HepG2 (cell line): ENCODE data around the gene OLFM3.

Experiments
- CEBPB ChIP-seq: IDR thresholded peaks from 2 replicates; pipeline ENCODE4 v1.6.1; 2011; ENCODE audit warnings: low read depth, low read length, improper control_type of control experiment, borderline replicate concordance
- DNMT3B ChIP-seq: conservative IDR thresholded peaks from 2 replicates; pipeline ENCODE4 v1.6.1; 2016; ENCODE audit warnings: missing biosample characterization, control low read depth
- EZH2 ChIP-seq: conservative IDR thresholded peaks from 2 replicates; pipeline ENCODE4 v1.6.1; 2012; ENCODE audit warnings: mild to moderate bottlenecking, low read depth, low read length, moderate library complexity
- KDM3A ChIP-seq: IDR thresholded peaks from 2 replicates; pipeline ENCODE4 v1.6.1; 2018; ENCODE audit warnings: low read depth, missing compliant biosample characterization
- POLR2A ChIP-seq, 2 experiments: IDR thresholded peaks; 2 replicates each; pipeline ENCODE4 v1.6.1; 2011; ENCODE audit warnings: low read depth in 2 of 2, low read length in 2 of 2, mild to moderate bottlenecking in 1 of 2, moderate library complexity in 1 of 2; ENCODE audit not compliant: insufficient read depth in 1 of 2
- SMC3 ChIP-seq: IDR thresholded peaks from 2 replicates; pipeline ENCODE4 v1.6.1; 2011; ENCODE audit warnings: low read length, improper control_type of control experiment
- ZBTB1 ChIP-seq: sonication (generic); formaldehyde crosslinking; IDR thresholded peaks from 2 replicates; pipeline ENCODE4 v1.4.0; 2020; ENCODE audit warnings: missing genetic modification reagents, borderline replicate concordance
- ZNF644 ChIP-seq: IDR thresholded peaks from 2 replicates; pipeline ENCODE4 v1.6.1; 2016; ENCODE audit warnings: low read depth
- TF ChIP-seq, protein P1 (sequence below): sonication (generic); formaldehyde crosslinking; IDR thresholded peaks from 2 replicates; pipeline ENCODE4 v1.5.0; 2020; ENCODE audit warnings: mild to moderate bottlenecking, missing genetic modification reagents, moderate library complexity
- TF ChIP-seq, protein P2 (sequence below): sonication (generic); formaldehyde crosslinking; IDR thresholded peaks from 2 replicates; pipeline ENCODE4 v1.4.0; 2020; ENCODE audit warnings: mild to moderate bottlenecking, missing genetic modification reagents
- TF ChIP-seq, protein P3 (sequence below): sonication (generic); formaldehyde crosslinking; IDR thresholded peaks from 2 replicates; pipeline ENCODE4 v1.4.0; 2020; ENCODE audit warnings: missing genetic modification reagents

DNA sequence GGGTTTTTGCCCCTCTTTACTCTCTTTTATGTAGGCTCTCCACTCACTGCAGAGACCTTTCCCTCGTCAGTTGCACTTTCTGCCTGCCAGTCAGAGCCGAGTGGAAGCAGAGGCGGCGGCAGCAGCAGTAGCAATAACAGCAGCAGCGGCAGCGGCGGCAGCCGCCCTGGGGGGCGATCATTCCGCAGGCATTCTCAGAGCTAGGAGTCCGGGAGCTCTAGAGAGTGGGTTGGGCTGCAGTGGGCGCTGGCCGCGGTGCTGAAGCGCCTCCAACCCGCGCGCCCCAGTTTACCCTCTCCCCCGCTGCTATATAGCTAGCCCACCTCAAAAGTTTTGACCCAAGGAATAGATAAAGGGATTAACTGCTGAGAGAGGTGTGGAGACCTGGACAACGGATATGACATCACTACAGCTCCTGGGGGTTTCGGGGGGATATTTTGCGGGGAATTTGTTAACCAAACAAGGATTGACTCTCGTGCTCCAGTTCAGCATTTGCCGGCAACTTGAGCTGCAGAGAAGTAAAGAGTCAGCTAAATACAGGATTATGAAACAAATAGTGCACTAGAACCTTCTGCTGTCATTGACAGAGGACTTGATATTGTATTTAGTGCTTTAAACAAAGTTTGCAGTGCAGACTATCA, at the start of gene OLFM3:
- TF ChIP-seq ZBTB1 (CRISPR knock-in tag) = no peak
- TF ChIP-seq, protein P1, sequence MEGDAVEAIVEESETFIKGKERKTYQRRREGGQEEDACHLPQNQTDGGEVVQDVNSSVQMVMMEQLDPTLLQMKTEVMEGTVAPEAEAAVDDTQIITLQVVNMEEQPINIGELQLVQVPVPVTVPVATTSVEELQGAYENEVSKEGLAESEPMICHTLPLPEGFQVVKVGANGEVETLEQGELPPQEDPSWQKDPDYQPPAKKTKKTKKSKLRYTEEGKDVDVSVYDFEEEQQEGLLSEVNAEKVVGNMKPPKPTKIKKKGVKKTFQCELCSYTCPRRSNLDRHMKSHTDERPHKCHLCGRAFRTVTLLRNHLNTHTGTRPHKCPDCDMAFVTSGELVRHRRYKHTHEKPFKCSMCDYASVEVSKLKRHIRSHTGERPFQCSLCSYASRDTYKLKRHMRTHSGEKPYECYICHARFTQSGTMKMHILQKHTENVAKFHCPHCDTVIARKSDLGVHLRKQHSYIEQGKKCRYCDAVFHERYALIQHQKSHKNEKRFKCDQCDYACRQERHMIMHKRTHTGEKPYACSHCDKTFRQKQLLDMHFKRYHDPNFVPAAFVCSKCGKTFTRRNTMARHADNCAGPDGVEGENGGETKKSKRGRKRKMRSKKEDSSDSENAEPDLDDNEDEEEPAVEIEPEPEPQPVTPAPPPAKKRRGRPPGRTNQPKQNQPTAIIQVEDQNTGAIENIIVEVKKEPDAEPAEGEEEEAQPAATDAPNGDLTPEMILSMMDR (CRISPR knock-in tag) = no peak
- TF ChIP-seq, protein P2, sequence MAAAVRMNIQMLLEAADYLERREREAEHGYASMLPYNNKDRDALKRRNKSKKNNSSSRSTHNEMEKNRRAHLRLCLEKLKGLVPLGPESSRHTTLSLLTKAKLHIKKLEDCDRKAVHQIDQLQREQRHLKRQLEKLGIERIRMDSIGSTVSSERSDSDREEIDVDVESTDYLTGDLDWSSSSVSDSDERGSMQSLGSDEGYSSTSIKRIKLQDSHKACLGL (CRISPR knock-in tag) = no peak
- no peak for TF ChIP-seq SMC3
- no peak for TF ChIP-seq EZH2
- TF ChIP-seq, protein P3, sequence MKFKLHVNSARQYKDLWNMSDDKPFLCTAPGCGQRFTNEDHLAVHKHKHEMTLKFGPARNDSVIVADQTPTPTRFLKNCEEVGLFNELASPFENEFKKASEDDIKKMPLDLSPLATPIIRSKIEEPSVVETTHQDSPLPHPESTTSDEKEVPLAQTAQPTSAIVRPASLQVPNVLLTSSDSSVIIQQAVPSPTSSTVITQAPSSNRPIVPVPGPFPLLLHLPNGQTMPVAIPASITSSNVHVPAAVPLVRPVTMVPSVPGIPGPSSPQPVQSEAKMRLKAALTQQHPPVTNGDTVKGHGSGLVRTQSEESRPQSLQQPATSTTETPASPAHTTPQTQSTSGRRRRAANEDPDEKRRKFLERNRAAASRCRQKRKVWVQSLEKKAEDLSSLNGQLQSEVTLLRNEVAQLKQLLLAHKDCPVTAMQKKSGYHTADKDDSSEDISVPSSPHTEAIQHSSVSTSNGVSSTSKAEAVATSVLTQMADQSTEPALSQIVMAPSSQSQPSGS (CRISPR knock-in tag) = no peak
- no peak for TF ChIP-seq POLR2A (IDR thresholded peaks at IDR 0.05; ENCODE audit: insufficient read depth in 1 of 2, low read depth in 2 of 2, low read length in 2 of 2)
- TF ChIP-seq ZNF644 (CRISPR knock-in tag) = no peak
- no peak for TF ChIP-seq KDM3A
- no peak for TF ChIP-seq CEBPB
- no peak for TF ChIP-seq DNMT3B (CRISPR knock-in tag)
